ENCODE measurements around the gene PCDHA4.
"Not testable (repeated sequence)": the region's sequence is repeated elsewhere in the genome, so short reads cannot be mapped to it uniquely, and the experiment has no call there.

Gene PCDHA4

GRCh38 chr5:140806834-140807775 is at the start of gene PCDHA4:
Gene PCDHA4, plus strand, starts transcription at chr5:140807068.
- DNase-seq: no peak
- in situ Hi-C loops (cut with HindIII; ENCODE audit: low pct_ligation_motif_present, low pct_unique_long_range_greater_than_20kb, low sequenced_read_pairs): no loop called here

- DNase-seq: no peak
- in situ Hi-C loops (cut with HindIII; ENCODE audit: low pct_ligation_motif_present, low pct_unique_long_range_greater_than_20kb, low sequenced_read_pairs): no loop called here
Measured at GRCh38 chr5:140764177-140764973, 42.5 kb upstream of the PCDHA4 start.

- no peak for DNase-seq
- in situ Hi-C loops (cut with HindIII; ENCODE audit: low pct_ligation_motif_present, low pct_unique_long_range_greater_than_20kb, low sequenced_read_pairs): no loop called here
Measured at GRCh38 chr5:140767444-140767843, 39.4 kb upstream of the PCDHA4 start.

- in situ Hi-C loops (cut with HindIII; ENCODE audit: low pct_ligation_motif_present, low pct_unique_long_range_greater_than_20kb, low sequenced_read_pairs): no loop called here
- DNase-seq: no peak
Measured at GRCh38 chr5:140780512-140780911, 26.4 kb upstream of the PCDHA4 start.

GRCh38 chr5:140785905-140786686 is 20.8 kb upstream of the PCDHA4 start, which contains the start of gene PCDHA1:
Gene PCDHA1, plus strand, starts transcription at chr5:140786140.
- in situ Hi-C loops (cut with HindIII; ENCODE audit: low pct_ligation_motif_present, low pct_unique_long_range_greater_than_20kb, low sequenced_read_pairs): no loop called here
- DNase-seq: no peak

- DNase-seq; in situ Hi-C loops (cut with HindIII; ENCODE audit: low pct_ligation_motif_present, low pct_unique_long_range_greater_than_20kb, low sequenced_read_pairs): not testable (repeated sequence)
Measured at GRCh38 chr5:140787422-140787821, 19.4 kb upstream of the PCDHA4 start.

- DNase-seq; in situ Hi-C loops (cut with HindIII; ENCODE audit: low pct_ligation_motif_present, low pct_unique_long_range_greater_than_20kb, low sequenced_read_pairs): not testable (repeated sequence)
Measured at GRCh38 chr5:140787849-140788504, 18.9 kb upstream of the PCDHA4 start.

- DNase-seq: no peak
Measured at GRCh38 chr5:140791089-140791488, 15.8 kb upstream of the PCDHA4 start.

GRCh38 chr5:140794595-140795258 is 12.1 kb upstream of the PCDHA4 start, which contains the start of gene PCDHA2:
Gene PCDHA2, plus strand, starts transcription at chr5:140794852.
- in situ Hi-C loops (cut with HindIII; ENCODE audit: low pct_ligation_motif_present, low pct_unique_long_range_greater_than_20kb, low sequenced_read_pairs): no loop called here
- no peak for DNase-seq

More at GRCh38 chr5:140791089-140791488, 15.8 kb upstream of the PCDHA4 start:
- in situ Hi-C loops (cut with HindIII; ENCODE audit: low pct_ligation_motif_present, low pct_unique_long_range_greater_than_20kb, low sequenced_read_pairs): no loop called here

GRCh38 chr5:140795259-140795641 is 11.6 kb upstream of the PCDHA4 start:
- no peak for DNase-seq
- in situ Hi-C loops (cut with HindIII; ENCODE audit: low pct_ligation_motif_present, low pct_unique_long_range_greater_than_20kb, low sequenced_read_pairs): no loop called here

GRCh38 chr5:140796072-140796717 is 10.7 kb upstream of the PCDHA4 start:
- in situ Hi-C loops (cut with HindIII; ENCODE audit: low pct_ligation_motif_present, low pct_unique_long_range_greater_than_20kb, low sequenced_read_pairs); DNase-seq: not testable (repeated sequence)

- in situ Hi-C loops (cut with HindIII; ENCODE audit: low pct_ligation_motif_present, low pct_unique_long_range_greater_than_20kb, low sequenced_read_pairs): no loop called here
- no peak for DNase-seq
Measured at GRCh38 chr5:140796718-140797095, 10.2 kb upstream of the PCDHA4 start.

GRCh38 chr5:140800816-140801493 is 5.9 kb upstream of the PCDHA4 start, which contains the start of gene PCDHA3:
Gene PCDHA3, plus strand, starts transcription at chr5:140801057.
- in situ Hi-C loops (cut with HindIII; ENCODE audit: low pct_ligation_motif_present, low pct_unique_long_range_greater_than_20kb, low sequenced_read_pairs): no loop called here
- DNase-seq: no peak

- DNase-seq: no peak
- in situ Hi-C loops (cut with HindIII; ENCODE audit: low pct_ligation_motif_present, low pct_unique_long_range_greater_than_20kb, low sequenced_read_pairs): no loop called here
Measured at GRCh38 chr5:140801494-140801841, 5.4 kb upstream of the PCDHA4 start.

- in situ Hi-C loops (cut with HindIII; ENCODE audit: low pct_ligation_motif_present, low pct_unique_long_range_greater_than_20kb, low sequenced_read_pairs); DNase-seq: not testable (repeated sequence)
Measured at GRCh38 chr5:140802381-140802780, 4.5 kb upstream of the PCDHA4 start.

- no peak for DNase-seq
- in situ Hi-C loops (cut with HindIII; ENCODE audit: low pct_ligation_motif_present, low pct_unique_long_range_greater_than_20kb, low sequenced_read_pairs): no loop called here
Measured at GRCh38 chr5:140802781-140803271, 4.0 kb upstream of the PCDHA4 start.
